ENCODE data around the gene RAB13.

- TF ChIP-seq CTCF (conservative IDR thresholded peaks at IDR 0.05; ENCODE audit: low read length) (no peak), EZH2phosphoT487 (IDR thresholded peaks at IDR 0.05; ENCODE audit: borderline replicate concordance) (no peak)
Measured at GRCh38 chr1:153962088-153963029, 23.8 kb downstream of the RAB13 start.
